ENCODE results near the gene NOP14.
"Not testable (repeated sequence)": the region's sequence is repeated elsewhere in the genome, so short reads cannot be mapped to it uniquely, and the experiment has no call there.

NOP14 gene

DNA sequence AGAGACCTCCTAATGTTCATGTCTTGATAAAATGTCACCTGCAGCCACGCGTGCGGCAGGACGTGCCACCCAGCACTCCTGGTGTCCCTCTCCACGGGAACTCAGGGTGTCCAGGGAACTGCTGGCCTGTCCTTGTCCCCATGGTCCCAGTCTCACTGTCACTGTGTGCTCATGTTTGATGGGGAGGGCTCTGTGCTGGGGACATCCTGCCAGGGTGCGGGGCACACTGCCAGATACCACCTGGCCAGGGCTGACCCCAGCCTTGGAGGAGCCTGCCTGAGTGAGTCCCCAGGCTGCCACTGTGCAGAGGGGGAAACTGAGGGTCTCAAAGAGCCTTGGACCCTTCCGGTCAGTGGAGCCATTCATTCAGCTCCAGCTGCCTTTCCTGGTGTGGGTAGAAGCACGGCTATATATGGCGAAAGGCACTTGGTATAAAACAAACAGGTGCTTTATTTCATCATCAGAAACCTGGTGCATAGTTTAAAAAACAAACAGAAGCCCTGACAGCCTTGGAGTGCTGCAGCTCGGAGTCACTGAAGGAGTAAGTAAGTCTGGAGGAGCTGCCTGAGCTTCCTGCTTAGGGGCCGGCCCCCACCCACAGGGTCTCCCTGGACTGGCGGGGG lies 33.0 kb downstream of the NOP14 start:
- no peak for DNase-seq

DNA sequence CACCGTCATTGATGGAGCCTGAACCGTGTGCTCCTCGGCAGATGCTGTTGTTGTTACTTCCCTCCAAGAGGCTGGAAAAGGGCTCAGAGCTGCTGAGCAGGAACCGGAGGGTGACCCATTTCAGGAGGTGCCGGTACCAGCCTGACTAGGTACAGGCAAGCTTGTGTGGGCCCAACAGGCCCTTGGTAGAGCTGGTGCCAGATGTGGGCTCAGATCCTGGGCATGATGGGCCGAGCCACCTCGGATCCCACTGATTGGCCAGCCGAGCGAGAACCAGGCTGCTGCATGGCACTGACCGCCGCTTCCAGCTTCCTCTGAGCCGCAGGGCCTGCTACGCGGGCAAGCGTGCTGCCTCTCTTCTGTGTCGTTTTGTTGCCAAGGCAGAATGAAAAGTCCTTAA lies 33.7 kb downstream of the NOP14 start:
- DNase-seq: no peak

DNA sequence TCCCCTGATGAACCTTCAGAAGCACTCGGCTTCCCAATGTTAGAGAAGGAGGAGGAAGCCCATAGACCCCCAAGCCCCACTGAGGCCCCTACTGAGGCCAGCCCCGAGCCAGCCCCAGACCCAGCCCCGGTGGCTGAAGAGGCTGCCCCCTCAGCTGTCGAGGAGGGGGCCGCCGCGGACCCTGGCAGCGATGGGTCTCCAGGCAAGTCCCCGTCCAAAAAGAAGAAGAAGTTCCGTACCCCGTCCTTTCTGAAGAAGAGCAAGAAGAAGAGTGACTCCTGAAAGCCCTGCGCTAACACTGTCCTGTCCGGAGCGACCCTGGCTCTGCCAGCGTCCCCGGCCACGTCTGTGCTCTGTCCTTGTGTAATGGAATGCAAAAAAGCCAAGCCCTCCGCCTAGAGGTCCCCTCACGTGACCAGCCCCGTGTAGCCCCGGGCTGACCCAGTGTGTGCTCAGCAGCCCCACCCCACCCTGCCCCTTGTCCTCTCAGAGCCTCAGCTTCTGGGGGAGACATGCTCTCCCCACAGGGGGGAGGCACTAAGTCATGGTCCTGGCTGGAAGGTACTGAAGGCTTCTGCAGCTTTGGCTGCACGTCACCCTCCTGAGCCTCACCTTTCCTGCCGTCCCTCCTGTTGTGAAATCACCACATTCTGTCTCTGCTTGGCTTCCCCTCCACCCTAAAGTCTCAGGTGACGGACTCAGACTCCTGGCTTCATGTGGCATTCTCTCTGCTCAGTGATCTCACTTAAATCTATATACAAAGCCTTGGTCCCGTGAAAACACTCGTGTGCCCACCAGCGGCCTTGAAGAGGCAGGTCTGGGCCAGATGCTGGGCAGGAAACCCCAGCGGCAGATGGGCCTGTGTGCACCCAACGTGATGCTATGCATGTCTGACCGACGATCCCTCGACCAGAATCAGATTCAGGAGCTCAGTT lies 34.7 kb downstream of the NOP14 start:
- DNase-seq: no peak

DNA sequence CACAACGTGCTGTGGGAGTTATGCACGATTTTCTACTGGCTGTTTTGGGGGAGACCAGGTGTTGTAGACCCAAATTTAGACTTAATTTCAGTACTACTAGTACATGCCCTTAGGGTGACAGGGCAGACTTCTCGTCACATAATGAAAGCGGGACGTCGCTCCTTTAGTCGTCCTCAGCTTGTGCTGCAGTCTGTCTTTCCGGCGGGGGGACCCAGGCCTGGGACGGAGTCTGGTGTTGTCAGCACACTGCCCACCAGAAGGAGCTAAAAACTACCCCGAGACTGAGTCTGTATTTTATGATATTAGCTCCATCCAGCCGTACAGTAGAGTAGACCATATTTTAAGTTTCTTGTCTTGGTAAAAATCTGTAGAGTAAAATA lies 35.5 kb downstream of the NOP14 start:
- no peak for DNase-seq

DNA sequence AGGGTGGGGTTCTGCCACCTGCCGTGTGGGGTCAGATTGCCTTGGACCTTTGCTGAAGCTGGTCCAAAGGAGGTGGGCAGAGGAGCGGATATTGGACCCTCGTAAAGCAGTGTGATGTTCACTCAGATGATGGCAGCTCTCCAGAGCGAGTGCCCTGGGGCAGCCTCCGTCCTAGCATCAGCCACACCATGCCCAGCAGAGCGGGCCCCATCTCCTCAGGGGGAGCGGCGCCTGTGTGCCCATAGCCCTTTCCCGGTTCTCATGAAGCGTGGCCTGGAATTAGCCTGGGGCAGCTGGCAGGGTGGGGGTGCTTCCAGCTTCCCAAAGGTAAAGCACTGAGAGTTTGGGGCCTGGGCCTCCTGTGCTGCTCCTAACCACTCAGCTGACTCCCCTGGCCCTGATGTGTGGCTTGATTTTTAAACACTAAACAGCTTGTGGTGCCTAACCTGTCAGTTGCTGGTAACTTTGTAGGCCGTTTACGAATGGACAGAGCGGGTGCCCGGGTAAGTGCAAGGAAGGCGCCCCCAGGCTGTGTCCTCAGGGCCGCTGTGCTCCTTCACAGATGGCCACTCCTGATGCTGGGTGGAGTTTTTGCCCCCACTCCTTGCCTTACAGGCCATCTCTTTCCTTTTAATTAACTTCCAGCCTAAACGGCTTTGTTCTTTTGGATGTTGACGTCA lies 36.0 kb downstream of the NOP14 start:
- DNase-seq: no peak

DNA sequence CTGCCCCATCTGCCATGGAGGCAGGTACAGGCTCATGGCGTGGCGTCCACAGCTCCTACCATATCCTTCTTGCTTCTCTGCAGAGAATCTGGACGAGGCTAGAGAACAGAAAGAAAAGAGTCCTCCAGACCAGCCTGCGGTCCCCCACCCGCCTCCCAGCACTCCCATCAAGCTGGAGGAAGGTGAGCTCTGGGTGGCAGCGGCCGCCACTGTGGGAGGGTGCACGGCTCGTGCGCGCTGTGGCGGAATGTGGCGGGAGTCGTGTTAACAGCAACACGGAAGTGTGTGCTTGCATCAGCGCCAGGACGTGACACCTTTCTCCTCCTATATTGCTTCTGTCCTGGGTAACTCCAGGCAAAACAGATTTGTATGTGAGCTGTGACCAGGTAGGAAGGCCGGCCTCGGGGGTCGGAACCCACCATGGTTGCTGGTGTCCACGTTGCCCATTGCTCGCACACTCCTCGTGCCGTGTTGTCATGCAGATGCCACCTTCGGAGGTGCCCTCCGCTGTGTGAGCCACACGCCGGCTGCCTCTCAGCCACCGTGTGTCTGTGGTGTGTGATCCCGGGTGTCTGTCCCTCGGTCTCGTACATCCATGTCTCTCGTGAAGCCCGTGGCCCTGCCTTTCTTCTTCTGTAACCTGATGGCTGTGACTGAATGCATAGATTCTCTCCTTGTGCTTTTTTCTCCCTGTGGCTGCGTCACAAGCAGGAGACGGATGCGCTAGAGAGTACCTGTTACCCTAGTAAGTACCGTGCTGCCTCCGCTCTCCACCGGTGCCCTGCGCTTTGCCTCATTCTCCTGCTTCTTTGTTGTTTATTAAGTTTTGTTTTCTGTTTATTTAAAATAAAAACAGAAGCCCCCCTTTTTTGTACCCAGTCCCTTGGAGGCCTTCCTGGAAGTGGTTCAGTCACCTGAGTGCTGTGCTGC lies 37.0 kb downstream of the NOP14 start:
- no peak for DNase-seq

DNA sequence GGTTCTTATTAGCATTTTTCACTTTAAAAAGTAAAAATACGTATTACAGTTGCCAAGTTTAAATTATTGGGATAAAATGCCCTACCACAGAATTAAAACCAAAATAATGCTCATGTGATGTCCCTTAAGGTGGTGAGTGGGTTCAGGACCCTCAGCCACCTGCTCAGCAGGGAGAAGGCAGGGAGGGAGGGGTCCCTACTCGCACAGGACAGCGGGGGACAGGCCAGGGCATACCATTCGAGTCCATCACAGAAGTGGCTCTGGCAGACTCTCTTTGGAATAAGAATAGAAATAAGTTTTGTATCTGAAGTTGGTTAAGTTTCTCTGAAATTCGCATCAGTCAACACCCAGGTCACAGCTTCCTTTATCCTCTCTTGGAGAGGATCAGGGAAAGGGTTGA lies 37.7 kb downstream of the NOP14 start:
- no peak for DNase-seq

DNA sequence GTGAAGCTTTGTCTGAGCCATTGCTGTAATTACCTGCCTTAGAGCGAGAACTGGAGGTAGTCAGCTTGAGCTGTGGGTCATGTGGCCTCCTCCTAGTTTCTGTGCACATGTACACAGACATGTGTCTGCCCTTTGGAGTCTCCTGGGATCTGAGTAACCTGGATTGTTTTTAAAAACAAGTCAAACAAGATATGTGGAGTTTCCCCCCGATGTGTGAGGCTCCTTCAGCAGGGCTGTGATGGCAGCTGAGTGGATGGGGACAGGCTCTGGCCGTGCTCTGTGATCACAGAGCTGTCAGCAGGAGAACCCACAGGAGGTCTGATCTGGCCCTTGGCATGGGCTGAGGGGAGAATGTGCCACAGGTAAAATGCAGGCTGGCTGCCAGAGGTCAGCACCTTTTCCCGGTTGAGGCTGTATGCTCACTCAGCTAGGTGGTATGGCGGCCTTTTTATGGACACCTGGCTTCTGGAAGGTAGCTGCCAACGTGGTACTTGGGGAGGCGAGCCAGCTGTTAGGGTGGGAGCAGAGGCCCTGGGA lies 38.4 kb downstream of the NOP14 start:
- no peak for DNase-seq

DNA sequence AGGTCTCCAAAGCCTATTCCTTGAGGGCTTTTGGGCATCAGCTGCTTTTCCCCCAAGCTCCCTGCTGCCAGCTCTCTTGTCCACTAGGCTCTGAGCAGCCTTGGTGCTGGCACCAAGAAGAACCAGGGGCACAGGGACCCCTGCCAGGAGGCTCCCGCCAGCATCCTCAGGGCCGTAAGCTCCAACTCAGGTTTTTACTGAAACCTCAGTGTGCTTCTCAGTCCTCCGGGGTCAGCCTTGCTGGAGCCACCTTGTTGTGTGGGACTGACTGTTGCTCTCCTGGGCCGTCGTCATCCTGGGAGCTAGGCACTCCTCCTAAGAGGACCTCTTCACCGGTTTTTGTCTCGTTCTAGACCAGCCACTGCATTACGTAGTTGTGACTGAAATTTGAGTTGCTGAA lies 38.9 kb downstream of the NOP14 start:
- DNase-seq: no peak

DNA sequence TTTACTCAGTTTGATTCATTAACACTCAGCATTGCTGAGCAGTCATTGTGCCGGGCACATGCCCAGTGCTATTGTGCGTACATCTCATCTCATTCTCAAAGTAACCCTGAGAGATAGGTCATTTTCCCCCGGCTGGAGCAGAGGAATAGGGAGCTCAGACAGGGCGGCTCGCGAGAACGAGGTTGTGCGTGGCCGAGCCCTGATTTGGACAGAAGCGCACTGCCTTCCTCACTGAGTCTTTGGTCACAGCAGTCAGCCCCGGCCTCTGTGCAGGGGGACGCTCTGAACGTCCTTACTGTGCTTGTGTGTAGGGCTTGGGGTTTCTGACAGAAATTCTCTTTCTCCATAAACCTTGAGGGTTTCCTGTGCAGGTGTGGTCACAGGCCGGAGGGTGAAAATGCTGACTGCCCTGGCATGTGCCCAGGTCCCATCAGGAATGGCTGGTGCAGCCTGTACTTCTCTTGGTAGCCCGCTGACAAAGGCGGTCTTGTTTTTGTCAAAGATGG lies 39.5 kb downstream of the NOP14 start:
- DNase-seq: no peak

DNA sequence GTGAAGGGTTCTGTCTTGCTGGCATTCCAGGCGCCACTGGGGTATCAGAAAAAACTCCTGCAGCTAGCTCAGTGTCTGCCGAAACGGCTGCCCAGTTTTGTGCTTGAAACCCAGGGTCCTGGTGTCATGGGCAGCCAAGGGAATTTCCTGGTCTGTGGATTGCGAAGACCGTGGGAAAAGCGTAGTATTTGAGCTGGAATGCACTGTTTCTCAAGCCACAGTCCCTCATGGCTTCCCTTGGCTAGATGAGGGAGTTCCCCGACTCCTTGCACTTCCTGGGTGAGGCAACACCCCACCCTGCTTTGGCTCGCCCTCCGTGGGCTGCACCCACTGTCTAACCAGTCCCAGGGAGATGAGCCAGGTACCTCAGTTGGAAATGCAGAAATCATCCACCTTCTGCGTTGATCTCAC lies 40.1 kb downstream of the NOP14 start:
- no peak for DNase-seq

DNA sequence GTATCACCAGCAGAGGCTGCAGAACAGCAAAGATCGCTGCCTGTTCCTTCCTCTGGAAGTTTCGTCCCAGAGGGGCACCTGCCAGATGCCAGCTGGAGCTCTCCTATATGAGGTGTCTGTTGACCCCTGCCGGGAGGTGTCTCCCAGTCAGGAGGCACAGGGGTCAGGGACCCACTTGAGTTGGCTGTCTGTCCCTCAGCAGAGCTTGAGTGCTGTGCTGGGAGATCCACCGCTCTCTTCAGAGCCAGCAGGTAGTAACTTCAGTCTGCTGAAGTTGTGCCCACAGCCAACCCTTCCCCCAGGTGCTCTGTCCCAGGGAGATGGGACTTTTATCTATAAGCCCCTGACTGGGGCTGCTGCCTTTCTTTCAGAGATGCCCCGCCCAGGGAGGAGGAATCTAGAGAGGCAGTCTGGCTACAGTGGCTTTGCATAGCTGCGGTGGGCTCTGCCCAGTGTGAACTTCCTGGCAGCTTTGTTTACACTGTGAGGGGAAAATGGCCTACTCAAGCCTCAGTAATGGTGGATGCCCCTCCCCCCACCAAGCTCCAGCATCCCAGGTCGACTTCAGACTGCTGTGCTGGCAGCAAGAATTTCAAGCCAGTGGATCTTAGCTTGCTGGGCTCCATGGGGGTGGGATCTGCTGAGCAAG lies 40.6 kb downstream of the NOP14 start:
- DNase-seq: not testable (repeated sequence)

DNA sequence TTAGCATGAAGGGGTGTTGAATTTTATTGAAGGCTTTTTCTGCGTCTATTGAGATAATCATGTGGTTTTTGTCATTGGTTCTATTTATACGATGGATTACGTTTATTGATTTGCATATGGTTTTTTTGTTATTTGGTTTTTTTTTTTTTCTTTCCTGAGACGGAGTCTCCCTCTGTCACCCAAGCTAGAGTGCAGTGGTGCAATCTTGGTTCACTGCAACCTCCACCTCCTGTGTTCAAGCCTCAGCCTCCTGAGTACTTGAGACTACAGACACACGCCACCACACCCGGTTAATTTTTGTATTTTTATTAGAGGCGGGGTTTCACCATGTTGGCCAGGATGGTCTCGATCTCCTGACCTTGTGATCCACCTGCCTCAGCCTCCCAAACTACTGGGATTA lies 44.5 kb downstream of the NOP14 start:
- DNase-seq: not testable (repeated sequence)

DNA sequence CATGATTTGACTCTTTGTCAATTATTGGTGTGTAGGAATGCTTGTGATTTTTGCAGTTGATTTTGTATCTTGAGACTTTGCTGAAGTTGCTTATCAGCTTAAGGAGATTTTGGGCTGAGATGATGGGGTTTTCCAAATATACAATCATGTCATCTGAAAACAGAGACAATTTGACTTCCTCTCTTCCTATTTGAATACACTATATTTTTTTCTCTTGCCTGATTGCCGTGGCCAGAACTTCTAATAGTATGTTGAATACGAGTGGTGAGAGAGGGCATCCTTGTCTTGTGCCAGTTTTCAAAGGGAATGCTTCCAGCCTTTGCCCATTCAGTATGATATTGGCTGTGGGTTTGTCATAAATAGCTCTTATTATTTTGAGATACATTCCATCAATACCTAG lies 44.9 kb downstream of the NOP14 start:
- DNase-seq: not testable (repeated sequence)

DNA sequence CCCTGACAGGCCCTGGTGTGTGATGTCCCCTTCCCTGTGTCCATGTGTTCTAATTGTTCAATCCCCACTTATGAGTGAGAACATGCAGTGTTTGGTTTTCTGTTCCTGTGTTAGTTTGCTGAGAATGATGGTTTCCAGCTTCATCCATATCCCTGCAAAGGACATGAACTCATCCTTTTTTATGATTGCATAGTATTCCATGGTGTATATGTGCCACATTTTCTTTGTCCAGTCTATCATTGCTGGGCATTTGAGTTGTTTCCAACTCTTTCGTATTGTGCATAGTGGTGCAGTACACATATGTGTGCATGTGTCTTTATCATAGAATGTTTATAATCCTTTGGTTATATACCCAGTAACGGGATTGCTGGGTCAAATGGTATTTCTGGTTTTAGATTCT lies 46.5 kb downstream of the NOP14 start:
- DNase-seq: not testable (repeated sequence)

DNA sequence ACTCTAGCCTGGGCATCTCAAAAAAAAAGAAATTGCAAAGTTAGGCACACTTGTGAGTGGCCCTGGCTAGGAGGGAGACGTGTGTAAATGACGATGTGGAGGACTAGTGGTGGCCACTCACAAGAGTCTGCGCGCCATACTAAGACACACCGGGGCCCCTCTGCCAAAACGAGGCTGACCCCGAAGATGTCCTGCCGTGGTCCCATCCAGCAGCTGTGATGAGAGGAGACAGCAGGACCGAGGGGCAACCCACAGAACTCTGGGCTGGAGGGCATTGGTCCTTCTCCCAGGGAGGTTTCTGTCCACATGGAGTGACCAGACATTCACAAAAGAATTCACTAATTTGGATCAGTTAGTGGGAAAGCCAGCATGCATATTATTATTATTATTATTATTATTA lies 47.4 kb downstream of the NOP14 start:
- DNase-seq: no peak

DNA sequence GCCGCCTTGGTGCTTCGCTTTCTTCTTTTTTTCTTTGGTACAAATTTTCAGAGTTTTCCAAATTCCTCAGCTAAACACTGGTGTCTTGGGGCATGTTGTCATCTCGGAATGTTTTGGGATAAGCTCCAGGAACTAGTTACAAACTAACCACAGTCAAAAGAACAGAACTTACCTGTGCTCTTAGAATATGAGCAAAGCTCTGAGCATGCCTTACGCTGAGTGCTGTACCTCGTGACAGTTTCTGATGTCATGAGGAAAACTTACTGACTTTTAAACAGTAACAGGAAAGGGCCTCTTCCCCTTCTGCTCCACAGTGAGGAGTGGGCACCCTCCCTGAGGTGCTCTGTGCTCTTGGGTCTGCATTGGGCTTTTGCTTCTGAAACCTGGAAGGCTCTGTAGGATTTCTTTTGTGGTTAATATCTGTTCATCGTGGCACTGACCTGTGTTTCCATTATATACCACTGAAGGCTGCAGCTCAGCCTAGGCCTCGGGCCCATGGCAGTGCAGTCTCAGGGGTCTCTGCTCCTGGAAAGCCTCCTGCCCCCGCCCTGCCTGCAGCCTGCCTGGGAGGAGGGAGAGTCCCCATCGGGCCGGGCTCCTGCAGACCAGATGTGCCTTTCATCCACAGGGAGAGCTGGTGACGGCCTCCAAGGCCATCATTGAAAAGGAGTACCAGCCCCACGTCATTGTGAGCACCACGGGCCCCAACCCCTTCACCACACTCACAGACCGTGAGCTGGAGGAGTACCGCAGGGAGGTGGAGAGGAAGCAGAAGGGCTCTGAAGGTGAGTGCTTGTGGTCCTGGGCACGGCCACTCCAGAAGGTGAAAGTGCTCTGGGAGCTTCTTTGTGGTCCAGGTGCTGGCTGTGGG lies 48.7 kb downstream of the NOP14 start:
- no peak for DNase-seq

DNA sequence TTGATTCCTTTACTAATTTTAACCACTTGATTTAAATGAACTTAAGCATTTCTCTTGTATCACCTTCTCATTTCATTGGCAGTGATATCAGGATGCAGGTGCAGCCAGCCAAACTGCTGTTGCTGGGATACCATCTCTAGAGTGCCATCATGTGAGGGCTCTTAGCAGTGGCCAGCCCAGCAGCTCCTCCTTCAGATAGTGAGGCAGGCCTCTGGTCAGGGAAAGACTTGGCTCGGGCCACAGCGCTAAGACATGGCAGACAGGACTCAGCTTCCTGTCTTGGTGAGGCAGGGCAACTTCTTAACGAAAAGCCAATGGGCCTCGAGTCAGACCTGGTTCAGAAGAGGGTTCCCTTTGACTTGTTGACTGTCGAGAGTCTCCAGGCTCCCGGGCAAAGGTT lies 50.0 kb downstream of the NOP14 start:
- DNase-seq: no peak

DNA sequence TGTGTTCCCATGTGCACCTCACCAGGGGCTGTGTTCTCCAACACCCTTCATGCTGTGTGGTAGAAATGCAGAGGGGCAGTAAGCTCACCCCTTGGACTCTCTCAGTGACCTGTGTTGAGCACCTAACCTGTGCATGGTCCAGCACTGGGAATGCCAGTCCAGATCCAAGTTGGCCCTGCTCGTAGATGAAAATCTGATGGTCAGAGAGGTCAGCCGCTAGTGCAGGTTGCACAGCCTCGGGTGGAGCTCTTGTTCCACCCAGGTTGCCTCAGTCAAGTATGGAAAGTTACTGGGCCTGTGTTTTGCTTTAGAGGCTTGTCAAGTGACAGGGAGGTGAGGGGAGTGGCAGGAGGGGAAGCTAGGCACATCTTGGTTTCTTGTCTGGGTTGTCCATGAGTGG lies 51.3 kb downstream of the NOP14 start:
- no peak for DNase-seq

DNA sequence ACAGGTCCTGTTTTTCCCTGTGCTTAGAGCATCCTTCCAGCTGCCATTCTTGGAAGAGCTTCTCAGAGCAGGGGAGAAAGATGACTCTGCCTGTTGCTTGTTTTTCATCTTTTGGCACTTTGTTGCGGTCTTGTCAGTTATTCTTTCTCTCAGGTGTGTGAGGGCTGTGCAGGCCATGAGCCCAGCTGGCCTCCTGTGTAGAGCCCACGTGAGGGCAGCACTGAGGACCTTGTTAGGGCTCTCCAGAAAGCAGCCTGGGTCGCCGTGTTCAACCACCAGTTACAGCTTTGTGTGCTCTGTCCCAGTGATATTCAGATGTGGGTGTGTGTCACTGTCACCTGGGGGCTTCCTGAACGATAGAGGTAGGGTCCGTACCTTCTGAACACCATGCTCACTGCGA lies 52.8 kb downstream of the NOP14 start:
- DNase-seq: no peak

DNA sequence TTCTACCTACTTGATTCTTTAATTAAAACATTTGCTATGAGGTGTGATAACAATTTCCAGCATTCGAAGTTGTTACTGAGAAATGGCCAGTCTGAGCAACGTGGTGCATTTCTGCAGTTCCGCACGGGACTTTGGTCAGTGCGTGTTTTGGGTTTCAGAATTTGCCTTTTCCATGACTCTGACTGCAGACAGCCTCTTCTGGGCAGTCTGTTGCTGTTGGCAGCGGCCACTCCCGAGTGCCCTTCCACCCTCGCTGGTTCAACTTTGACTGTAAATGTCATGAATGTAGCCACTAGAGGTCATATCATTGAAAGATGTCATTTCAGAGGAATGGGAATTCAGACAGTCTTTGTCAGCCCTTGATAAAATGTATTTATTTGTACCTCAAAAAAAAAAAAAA lies 53.6 kb downstream of the NOP14 start:
- no peak for DNase-seq

Data from NCI-H446 treated with DMSO at 0.1 percent for 48 hours (cell line).